Progenitor cell of endocrine pancreas (in vitro differentiated cells): ENCODE results near the gene MMP12. TPM values are rescaled to one million over a fixed set of nuclear protein-coding genes. Genes with fewer than 3 reads are reported as not detected.
"Not testable (repeated sequence)": the region's sequence is repeated elsewhere in the genome, so short reads cannot be mapped to it uniquely, and the experiment has no call there.

Experiments used
- DNase-seq: peaks from one replicate; pipeline ENCODE4 v3.0.0; 2021; ENCODE audit warnings: low spot score; ENCODE audit not compliant: unreplicated experiment
- H3K27ac Mint-ChIP-seq: 2 replicates; pipeline ENCODE4 v1.8.0; 2021; ENCODE audit warnings: mild to moderate bottlenecking, moderate library complexity, mixed read lengths
- H3K27me3 Mint-ChIP-seq: 2 replicates; pipeline ENCODE4 v1.8.0; 2021; ENCODE audit warnings: mixed read lengths
- H3K36me3 Mint-ChIP-seq: 2 replicates; pipeline ENCODE4 v1.8.0; 2022; ENCODE audit warnings: mixed read lengths; ENCODE audit not compliant: insufficient read depth
- H3K4me1 Mint-ChIP-seq: 2 replicates; pipeline ENCODE4 v1.8.0; 2021; ENCODE audit warnings: low read depth, mixed read lengths
- H3K4me3 Mint-ChIP-seq: 2 replicates; pipeline ENCODE4 v1.8.0; 2021; ENCODE audit warnings: low read depth, mild to moderate bottlenecking, moderate library complexity, mixed read lengths
- H3K9me3 Mint-ChIP-seq: 2 replicates; pipeline ENCODE4 v1.8.0; 2021; ENCODE audit warnings: low read depth, mixed read lengths
- total RNA-seq: library from RNA; stranded (reverse); gene quantifications from 2 replicates; pipeline ENCODE4 v1.2.1, GENCODE V29; 2021
- TF ChIP-seq, protein P1 (sequence below): fragments of 200-600 bp; sonication (generic); IDR thresholded peaks from one replicate; pipeline ENCODE4 v1.5.0; 2021; ENCODE audit warnings: antibody characterized with exemption, mild to moderate bottlenecking; ENCODE audit not compliant: unreplicated experiment

The MMP12 gene
- total RNA-seq, 1 donor from 2014 or later: not detected

DNA sequence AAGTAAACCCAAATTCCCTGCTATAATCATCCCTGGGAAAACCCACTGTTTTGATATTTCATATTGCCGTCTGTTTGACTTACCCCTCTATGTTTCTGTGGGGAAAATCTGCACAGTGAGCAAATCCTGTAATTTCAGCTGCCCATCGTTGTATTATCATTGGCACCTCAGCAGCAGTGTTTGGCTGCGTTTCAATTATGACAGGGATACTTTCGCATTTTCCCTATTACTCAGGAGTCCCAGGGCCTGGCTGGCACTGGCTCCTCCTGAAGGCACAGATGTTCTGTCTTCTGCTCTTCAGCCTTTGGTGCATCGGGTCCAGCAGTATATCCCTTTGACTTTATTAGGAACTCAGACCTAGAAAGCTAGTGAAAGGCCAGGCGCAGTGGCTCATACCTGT is 12.2 kb upstream of the MMP12 start:
- Mint-ChIP-seq H3K27ac (no peak overlapping the region), H3K36me3 (no peaks in the 10 kb centered on the region), H3K27me3 (no peaks in the 10 kb centered on the region), H3K4me3 (no peak overlapping the region), H3K4me1 (no peaks in the 10 kb centered on the region), H3K9me3 (no peaks in the 10 kb centered on the region)
- DNase-seq: no peak
- TF ChIP-seq, protein P1, sequence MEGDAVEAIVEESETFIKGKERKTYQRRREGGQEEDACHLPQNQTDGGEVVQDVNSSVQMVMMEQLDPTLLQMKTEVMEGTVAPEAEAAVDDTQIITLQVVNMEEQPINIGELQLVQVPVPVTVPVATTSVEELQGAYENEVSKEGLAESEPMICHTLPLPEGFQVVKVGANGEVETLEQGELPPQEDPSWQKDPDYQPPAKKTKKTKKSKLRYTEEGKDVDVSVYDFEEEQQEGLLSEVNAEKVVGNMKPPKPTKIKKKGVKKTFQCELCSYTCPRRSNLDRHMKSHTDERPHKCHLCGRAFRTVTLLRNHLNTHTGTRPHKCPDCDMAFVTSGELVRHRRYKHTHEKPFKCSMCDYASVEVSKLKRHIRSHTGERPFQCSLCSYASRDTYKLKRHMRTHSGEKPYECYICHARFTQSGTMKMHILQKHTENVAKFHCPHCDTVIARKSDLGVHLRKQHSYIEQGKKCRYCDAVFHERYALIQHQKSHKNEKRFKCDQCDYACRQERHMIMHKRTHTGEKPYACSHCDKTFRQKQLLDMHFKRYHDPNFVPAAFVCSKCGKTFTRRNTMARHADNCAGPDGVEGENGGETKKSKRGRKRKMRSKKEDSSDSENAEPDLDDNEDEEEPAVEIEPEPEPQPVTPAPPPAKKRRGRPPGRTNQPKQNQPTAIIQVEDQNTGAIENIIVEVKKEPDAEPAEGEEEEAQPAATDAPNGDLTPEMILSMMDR: no peak

DNA sequence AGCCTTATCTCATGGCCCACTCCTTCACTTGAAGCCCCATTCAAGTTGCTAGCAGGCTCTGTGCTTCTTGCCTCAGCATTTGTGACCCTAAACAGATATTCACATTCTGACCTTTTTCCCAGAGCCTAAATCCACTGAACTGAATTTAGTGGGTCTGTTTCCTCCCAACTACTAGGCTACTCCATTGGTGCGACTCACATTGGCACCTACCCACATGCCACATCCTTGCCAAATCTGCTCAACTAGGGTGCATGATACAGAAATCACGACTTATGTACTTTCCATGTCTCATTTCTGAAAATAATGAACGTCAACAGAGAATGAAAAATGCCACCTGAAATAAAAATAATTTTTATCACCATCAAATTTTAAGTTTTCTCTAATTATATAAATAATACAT is 8.4 kb upstream of the MMP12 start:
- Mint-ChIP-seq H3K27me3 (no peaks in the 10 kb centered on the region), H3K9me3 (no peaks in the 10 kb centered on the region), H3K4me1 (no peaks in the 10 kb centered on the region), H3K36me3 (no peaks in the 10 kb centered on the region), H3K4me3 (no peak overlapping the region), H3K27ac (no peak overlapping the region)
- no peak for DNase-seq
- TF ChIP-seq, protein P1: no peak

DNA sequence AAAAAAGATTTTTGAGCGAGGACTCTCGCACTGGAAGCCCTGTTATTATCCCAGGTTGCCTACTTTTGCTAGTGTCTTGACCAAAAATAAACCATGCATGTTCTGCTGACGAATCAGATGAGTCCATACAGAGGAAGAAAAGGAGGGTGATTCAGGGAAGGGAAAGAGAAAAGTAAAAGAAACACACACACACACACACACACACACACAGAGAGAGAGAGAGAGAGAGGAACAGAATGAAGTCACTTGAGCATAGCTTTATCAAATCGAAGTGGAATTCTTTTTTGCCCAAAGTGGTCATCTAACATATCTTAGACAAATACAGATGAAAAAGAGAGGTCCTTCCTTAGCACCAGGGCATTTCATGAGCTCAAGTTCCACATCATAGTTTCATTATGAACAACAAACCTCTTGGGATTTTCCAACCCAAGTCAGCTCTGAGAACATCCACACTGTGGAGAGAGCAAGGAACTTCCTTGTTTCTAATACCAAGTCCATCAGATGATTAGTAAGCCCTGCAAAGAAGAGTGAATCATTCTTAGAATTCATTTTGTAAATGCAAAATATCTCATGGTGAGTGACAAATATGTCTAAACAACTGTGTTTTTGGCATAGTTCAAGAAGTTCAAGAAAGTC is 7.7 kb upstream of the MMP12 start:
- Mint-ChIP-seq H3K27ac (no peak overlapping the region), H3K9me3 (no peaks in the 10 kb centered on the region)
- no peak for DNase-seq

DNA sequence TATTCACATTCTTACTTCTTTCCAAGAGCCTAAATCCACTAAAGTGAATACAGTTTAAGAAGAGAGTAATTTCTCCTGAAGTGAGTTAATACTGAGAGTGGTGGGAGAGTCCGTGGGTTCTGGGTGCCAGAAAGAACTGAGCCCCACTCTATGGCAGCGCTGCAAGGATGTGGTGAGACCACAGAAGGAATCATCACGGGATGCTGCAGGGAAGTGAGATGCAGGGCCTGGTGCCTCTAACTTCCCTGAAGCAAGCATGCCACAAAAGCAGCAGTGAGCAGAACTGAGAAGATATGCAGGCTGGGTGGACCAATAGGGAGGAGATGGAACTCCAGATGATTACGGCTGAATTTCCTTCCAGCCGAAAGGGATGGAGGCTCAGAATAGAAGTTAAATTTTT is 5.0 kb upstream of the MMP12 start:
- no peaks in the 10 kb centered on the region for H3K27me3 Mint-ChIP-seq
- H3K36me3 Mint-ChIP-seq: no peaks in the 10 kb centered on the region
- H3K4me3 Mint-ChIP-seq: no peak overlapping the region
- H3K27ac Mint-ChIP-seq: no peak overlapping the region
- DNase-seq: no peak
- no peaks in the 10 kb centered on the region for H3K4me1 Mint-ChIP-seq
- H3K9me3 Mint-ChIP-seq: no peaks in the 10 kb centered on the region
- TF ChIP-seq, protein P1: no peak

More for the DNA sequence above, 7.7 kb upstream of the MMP12 start:
- TF ChIP-seq, protein P1: no peak
- no peaks in the 10 kb centered on the region for H3K27me3 Mint-ChIP-seq
- H3K4me1 Mint-ChIP-seq: no peaks in the 10 kb centered on the region
- H3K4me3 Mint-ChIP-seq: no peak overlapping the region
- H3K36me3 Mint-ChIP-seq: no peaks in the 10 kb centered on the region

DNA sequence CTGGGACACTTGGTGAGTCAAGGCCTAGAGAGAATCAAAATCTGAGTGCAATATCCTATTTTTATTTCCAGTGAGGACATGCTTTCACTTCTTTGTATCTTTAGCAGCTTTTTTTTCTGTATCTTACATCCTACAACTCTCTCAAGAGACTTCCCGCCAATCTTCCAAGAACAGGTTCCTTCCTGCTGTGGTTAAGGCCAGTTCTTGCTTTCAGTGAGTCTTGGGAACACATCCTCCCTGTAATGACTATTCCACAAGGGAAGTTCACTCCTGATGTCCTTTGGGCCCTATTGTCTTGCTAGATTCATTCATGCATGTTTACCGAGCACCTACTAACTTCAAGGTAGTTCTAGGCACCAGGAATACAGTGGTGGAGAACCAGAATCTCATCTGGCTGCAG is 3.8 kb upstream of the MMP12 start:
- no peak overlapping the region for H3K4me3 Mint-ChIP-seq
- H3K4me1 Mint-ChIP-seq: no peaks in the 10 kb centered on the region
- DNase-seq: no peak
- no peaks in the 10 kb centered on the region for H3K9me3 Mint-ChIP-seq
- H3K36me3 Mint-ChIP-seq: no peaks in the 10 kb centered on the region
- H3K27ac Mint-ChIP-seq: no peak overlapping the region
- no peaks in the 10 kb centered on the region for H3K27me3 Mint-ChIP-seq
- TF ChIP-seq, protein P1: no peak

DNA sequence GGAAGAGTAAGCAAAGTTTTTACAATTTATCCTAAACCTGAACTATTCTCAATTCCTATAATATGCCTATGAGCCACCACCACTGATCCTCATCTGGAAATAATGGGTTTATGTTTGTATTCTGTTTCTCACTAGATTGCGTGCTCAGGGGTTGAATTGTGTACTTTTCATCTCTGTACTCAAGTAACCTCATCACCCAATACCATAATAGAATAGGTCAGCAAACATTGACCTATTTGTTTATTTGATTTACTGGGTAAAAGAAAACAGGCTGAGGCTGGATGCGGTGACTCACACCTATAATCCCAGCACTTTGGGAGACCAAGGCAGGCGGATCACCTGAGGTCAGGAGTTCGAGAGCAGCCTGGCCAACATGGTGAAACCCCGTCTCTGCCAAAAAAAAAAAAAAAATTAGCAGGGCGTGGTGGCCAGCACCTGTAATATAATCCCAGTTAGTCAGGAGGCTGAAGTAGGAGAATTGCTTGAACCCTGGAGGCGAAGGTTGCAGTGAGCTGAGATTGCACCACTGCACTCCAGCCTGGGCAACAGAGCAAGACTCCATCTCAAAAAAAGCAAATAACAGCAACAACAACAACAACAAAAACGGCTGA is 5.3 kb downstream of the MMP12 start:
- H3K27me3 Mint-ChIP-seq, DNase-seq, H3K4me1 Mint-ChIP-seq, H3K9me3 Mint-ChIP-seq, H3K4me3 Mint-ChIP-seq, H3K36me3 Mint-ChIP-seq, H3K27ac Mint-ChIP-seq: not testable (repeated sequence)
